Neural cell (in vitro differentiated cells): ENCODE data around the gene C16orf74. TPM values are rescaled to one million over a fixed set of nuclear protein-coding genes. Genes with fewer than 3 reads are reported as not detected.

Experiments used
- H2AFZ ChIP-seq: fragments of 200-600, 300-800 bp; sonication (generic), shearing (Covaris generic); 2 replicates; pipeline ENCODE4 v1.6.0; 2014; ENCODE audit warnings: low read depth, mild to moderate bottlenecking, antibody characterized with exemption, low read length, moderate library complexity
- H3F3A ChIP-seq: fragments of 200-600 bp; shearing (Covaris generic); 2 replicates; pipeline ENCODE4 v1.6.1; 2016; ENCODE audit warnings: mild to moderate bottlenecking, moderate library complexity, mixed read lengths, antibody characterized with exemption, low read length; ENCODE audit not compliant: insufficient read depth, poor library complexity, severe bottlenecking
- H3K27ac ChIP-seq: fragments of 200-600, 300-800 bp; sonication (generic), shearing (Covaris generic); 2 replicates; pipeline ENCODE4 v1.5.1; 2014; ENCODE audit warnings: mild to moderate bottlenecking, low read length, moderate library complexity
- H3K27me3 ChIP-seq: fragments of 300-800, 200-600 bp; sonication (generic), shearing (Covaris generic); 2 replicates; pipeline ENCODE4 v1.6.0; 2014; ENCODE audit warnings: mild to moderate bottlenecking, low read depth, low read length, moderate library complexity; ENCODE audit not compliant: insufficient read depth
- H3K36me3 ChIP-seq: fragments of 300-800, 200-600 bp; sonication (generic), shearing (Covaris generic); 2 replicates; pipeline ENCODE4 v1.5.1; 2014; ENCODE audit warnings: mild to moderate bottlenecking, antibody characterized with exemption, low read length, moderate library complexity; ENCODE audit not compliant: insufficient read depth
- H3K4me2 ChIP-seq: fragments of 300-800, 200-600 bp; sonication (generic), shearing (Covaris generic); 2 replicates; pipeline ENCODE4 v1.6.0; 2014; ENCODE audit warnings: mild to moderate bottlenecking, low read length
- H3K4me3 ChIP-seq: fragments of 300-800, 200-600 bp; sonication (generic), shearing (Covaris generic); 2 replicates; pipeline ENCODE4 v1.5.1; 2014; ENCODE audit warnings: mild to moderate bottlenecking, low read length, moderate library complexity
- H3K79me2 ChIP-seq: fragments of 200-600 bp; shearing (Covaris generic); replicated peaks from 2 replicates; pipeline ENCODE4 v1.6.0; 2014; ENCODE audit warnings: mild to moderate bottlenecking, low read length, moderate library complexity; ENCODE audit not compliant: insufficient read depth
- H3K9ac ChIP-seq: fragments of 300-800, 200-600 bp; sonication (generic), shearing (Covaris generic); 2 replicates; pipeline ENCODE4 v1.6.1; 2016; ENCODE audit warnings: mild to moderate bottlenecking, low read length, mixed read lengths
- H3K9me2 ChIP-seq: fragments of 200-600 bp; shearing (Covaris generic); 2 replicates; pipeline ENCODE4 v1.6.1; 2016; ENCODE audit warnings: mild to moderate bottlenecking, low read length, mixed read lengths; ENCODE audit not compliant: insufficient read depth
- H3K9me3 ChIP-seq: fragments of 200-600, 300-800 bp; sonication (generic), shearing (Covaris generic); 2 replicates; pipeline ENCODE4 v1.6.1; 2016; ENCODE audit warnings: mild to moderate bottlenecking, mixed run types, low read length, moderate library complexity, mixed read lengths
- H4K20me1 ChIP-seq: fragments of 200-600 bp; shearing (Covaris generic); 2 replicates; pipeline ENCODE4 v1.6.1; 2016; ENCODE audit warnings: mild to moderate bottlenecking, mixed run types; ENCODE audit not compliant: insufficient read depth
- EP300 ChIP-seq: fragments of 450-650 bp; conservative IDR thresholded peaks from 2 replicates; pipeline ENCODE4 v1.6.1; 2014; ENCODE audit warnings: antibody characterized with exemption, mild to moderate bottlenecking, moderate library complexity; ENCODE audit not compliant: poor library complexity, severe bottlenecking
- EZH2 ChIP-seq: fragments of 200-600, 300-800 bp; shearing (Covaris generic), sonication (generic); IDR thresholded peaks from 2 replicates; pipeline ENCODE4 v1.6.1; 2014; ENCODE audit warnings: antibody characterized with exemption, low read length, borderline replicate concordance, mild to moderate bottlenecking; ENCODE audit not compliant: insufficient read depth, poor library complexity, severe bottlenecking
- MXI1 ChIP-seq: fragments of 450-650 bp; conservative IDR thresholded peaks from 2 replicates; pipeline ENCODE4 v1.6.1; 2014; ENCODE audit warnings: antibody characterized with exemption, mild to moderate bottlenecking; ENCODE audit not compliant: poor library complexity, severe bottlenecking
- POLR2AphosphoS5 ChIP-seq: IDR thresholded peaks from 2 replicates; pipeline ENCODE4 v1.6.1; 2012
- RAD21 ChIP-seq: fragments of 450-650 bp; conservative IDR thresholded peaks from 2 replicates; pipeline ENCODE4 v1.6.1; 2014; ENCODE audit warnings: antibody characterized with exemption, mild to moderate bottlenecking, moderate library complexity
- SMC3 ChIP-seq: fragments of 450-650 bp; conservative IDR thresholded peaks from 2 replicates; pipeline ENCODE4 v1.6.1; 2014; ENCODE audit warnings: antibody characterized with exemption, mild to moderate bottlenecking, moderate library complexity; ENCODE audit not compliant: poor library complexity
- TAF1 ChIP-seq: IDR thresholded peaks from 2 replicates; pipeline ENCODE4 v1.6.1; 2012; ENCODE audit warnings: low read depth
- polyA plus RNA-seq: library from polyadenylated mRNA; depleted of rRNA; stranded (reverse); fragments of >200 nt; gene quantifications from 2 replicates; pipeline ENCODE4 v1.2.3, GENCODE V29; 2014
- TF ChIP-seq, protein P1 (sequence below): IDR thresholded peaks from 2 replicates; pipeline ENCODE4 v1.6.1; 2012; ENCODE audit warnings: borderline replicate concordance
- TF ChIP-seq, protein P2 (sequence below): fragments of 450-650 bp; IDR thresholded peaks from 2 replicates; pipeline ENCODE4 v1.5.1; 2014; ENCODE audit warnings: antibody characterized with exemption, mild to moderate bottlenecking, moderate library complexity; ENCODE audit not compliant: poor library complexity, severe bottlenecking

C16orf74 gene
- polyA plus RNA-seq, 1 donor from 2014 or later = not detected

DNA sequence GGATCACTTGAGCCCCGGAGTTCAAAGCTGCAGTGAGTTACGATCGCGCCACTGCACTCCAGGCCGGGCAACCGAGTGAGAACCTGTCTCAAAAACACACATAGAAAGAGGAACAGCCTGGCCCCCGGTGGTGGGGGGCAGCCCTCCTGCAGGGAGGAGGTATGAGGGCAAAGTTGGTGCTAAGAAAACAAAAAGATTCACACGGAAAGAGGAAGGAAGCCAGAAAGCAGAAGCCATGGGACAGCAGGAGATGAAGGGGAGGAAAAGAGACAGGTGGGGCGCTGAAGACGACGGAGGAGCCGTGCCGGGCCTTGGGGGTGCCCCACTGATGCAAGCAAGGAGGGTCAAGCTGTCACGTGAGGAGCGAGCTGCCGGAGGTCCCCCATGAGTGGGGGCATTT lies 8.2 kb upstream of the C16orf74 start:
- Histone ChIP-seq H3K4me2 (no peak overlapping the region), H2AFZ (no peak overlapping the region), H3K27me3 (no peaks in the 10 kb centered on the region), H3K9me2 (no peaks in the 10 kb centered on the region), H3K36me3 (no peaks in the 10 kb centered on the region), H3F3A (no peaks in the 10 kb centered on the region), H3K79me2 (no peaks in the 10 kb centered on the region), H3K27ac (no peak overlapping the region), H3K9me3 (no peaks in the 10 kb centered on the region), H3K9ac (no peak overlapping the region), H4K20me1 (no peaks in the 10 kb centered on the region), H3K4me3 (no peak overlapping the region)
- TF ChIP-seq MXI1 = no peak
- TF ChIP-seq EZH2 = no peak
- TF ChIP-seq SMC3 = no peak
- TF ChIP-seq POLR2AphosphoS5 = no peak
- TF ChIP-seq, protein P1, sequence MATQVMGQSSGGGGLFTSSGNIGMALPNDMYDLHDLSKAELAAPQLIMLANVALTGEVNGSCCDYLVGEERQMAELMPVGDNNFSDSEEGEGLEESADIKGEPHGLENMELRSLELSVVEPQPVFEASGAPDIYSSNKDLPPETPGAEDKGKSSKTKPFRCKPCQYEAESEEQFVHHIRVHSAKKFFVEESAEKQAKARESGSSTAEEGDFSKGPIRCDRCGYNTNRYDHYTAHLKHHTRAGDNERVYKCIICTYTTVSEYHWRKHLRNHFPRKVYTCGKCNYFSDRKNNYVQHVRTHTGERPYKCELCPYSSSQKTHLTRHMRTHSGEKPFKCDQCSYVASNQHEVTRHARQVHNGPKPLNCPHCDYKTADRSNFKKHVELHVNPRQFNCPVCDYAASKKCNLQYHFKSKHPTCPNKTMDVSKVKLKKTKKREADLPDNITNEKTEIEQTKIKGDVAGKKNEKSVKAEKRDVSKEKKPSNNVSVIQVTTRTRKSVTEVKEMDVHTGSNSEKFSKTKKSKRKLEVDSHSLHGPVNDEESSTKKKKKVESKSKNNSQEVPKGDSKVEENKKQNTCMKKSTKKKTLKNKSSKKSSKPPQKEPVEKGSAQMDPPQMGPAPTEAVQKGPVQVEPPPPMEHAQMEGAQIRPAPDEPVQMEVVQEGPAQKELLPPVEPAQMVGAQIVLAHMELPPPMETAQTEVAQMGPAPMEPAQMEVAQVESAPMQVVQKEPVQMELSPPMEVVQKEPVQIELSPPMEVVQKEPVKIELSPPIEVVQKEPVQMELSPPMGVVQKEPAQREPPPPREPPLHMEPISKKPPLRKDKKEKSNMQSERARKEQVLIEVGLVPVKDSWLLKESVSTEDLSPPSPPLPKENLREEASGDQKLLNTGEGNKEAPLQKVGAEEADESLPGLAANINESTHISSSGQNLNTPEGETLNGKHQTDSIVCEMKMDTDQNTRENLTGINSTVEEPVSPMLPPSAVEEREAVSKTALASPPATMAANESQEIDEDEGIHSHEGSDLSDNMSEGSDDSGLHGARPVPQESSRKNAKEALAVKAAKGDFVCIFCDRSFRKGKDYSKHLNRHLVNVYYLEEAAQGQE = no peak
- TF ChIP-seq, protein P2, sequence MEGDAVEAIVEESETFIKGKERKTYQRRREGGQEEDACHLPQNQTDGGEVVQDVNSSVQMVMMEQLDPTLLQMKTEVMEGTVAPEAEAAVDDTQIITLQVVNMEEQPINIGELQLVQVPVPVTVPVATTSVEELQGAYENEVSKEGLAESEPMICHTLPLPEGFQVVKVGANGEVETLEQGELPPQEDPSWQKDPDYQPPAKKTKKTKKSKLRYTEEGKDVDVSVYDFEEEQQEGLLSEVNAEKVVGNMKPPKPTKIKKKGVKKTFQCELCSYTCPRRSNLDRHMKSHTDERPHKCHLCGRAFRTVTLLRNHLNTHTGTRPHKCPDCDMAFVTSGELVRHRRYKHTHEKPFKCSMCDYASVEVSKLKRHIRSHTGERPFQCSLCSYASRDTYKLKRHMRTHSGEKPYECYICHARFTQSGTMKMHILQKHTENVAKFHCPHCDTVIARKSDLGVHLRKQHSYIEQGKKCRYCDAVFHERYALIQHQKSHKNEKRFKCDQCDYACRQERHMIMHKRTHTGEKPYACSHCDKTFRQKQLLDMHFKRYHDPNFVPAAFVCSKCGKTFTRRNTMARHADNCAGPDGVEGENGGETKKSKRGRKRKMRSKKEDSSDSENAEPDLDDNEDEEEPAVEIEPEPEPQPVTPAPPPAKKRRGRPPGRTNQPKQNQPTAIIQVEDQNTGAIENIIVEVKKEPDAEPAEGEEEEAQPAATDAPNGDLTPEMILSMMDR = no peak

DNA sequence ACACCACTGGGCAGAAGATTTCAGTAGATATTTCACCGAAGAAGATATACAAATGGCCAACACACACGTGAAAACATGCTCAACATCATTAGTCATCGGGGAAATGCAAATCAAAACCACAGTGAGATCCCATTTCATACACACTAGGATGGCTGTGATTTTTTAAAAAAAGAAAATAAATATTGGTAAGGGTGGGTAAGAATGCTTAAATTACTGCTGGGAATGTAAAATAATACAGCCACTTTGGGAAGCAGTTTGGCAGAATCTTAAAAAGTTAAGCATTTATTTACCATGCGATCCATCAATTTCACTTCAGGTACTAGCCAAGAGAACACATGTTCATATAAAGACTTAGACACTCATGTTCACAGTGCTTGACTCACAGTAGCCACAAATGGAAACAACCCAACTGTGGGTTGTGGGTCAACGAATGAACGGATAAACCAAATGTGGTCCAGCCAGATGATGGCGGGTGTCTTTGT lies 6.5 kb upstream of the C16orf74 start:
- no peak for TF ChIP-seq MXI1
- no peaks in the 10 kb centered on the region for H3K79me2 ChIP-seq

DNA sequence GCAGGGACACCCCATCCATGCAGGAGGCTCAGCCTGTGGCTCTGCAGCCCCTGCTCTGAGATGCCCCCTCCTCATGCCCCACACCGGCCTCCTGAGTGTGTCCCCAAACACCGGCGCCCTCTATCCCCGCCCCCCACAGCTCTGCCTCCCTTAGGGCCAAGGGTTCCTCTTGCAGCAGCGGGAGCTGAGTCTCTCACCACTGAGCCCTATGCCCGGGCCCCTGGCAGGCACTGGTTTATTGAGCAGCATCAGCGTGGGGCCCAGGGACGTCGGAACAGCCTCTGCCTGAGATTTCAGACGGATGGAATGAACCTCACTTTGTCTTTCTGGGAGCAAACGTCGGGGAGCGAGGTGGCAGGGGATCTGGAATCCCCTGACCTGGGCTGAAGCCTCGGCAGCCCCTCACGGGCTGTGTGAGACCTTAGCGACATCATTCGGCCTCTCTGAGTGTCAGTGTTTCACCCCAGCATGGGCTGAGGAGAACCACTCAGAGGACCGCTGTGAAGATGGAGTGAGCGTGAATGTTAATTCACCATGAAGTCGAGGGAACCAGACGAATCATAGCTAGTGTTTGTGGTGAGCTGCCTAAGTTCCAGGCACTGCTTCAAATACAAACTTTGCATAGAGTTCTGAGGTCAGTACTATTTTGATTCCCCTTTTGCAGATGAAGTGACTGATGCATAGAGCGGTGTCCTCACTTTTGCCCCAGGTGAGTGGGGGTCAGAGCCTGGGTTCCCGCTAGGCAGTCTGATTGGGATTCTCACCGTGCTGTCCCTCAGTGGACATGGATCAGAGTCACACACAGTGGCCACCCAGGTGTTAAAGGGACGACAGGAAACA lies 5.3 kb upstream of the C16orf74 start:
- Histone ChIP-seq H3K9me3 (no peaks in the 10 kb centered on the region), H3K4me3 (no peak overlapping the region), H3F3A (no peaks in the 10 kb centered on the region), H3K9me2 (no peaks in the 10 kb centered on the region), H3K36me3 (no peaks in the 10 kb centered on the region), H3K27ac (no peak overlapping the region), H4K20me1 (no peaks in the 10 kb centered on the region), H3K27me3 (peaks cover 15% of the 10 kb centered on the region), H3K4me2 (no peak overlapping the region), H2AFZ (no peak overlapping the region), H3K9ac (no peak overlapping the region), H3K79me2 (no peaks in the 10 kb centered on the region)
- TF ChIP-seq, protein P2 = no peak
- TF ChIP-seq POLR2AphosphoS5 = no peak
- no peak for TF ChIP-seq SMC3
- TF ChIP-seq MXI1 = no peak
- no peak for TF ChIP-seq TAF1
- TF ChIP-seq RAD21 = no peak
- TF ChIP-seq EP300 = no peak
- no peak for TF ChIP-seq EZH2

More for the DNA sequence above, 6.5 kb upstream of the C16orf74 start:
- Histone ChIP-seq H3K4me3 (no peak overlapping the region), H3K9me3 (no peaks in the 10 kb centered on the region), H4K20me1 (no peaks in the 10 kb centered on the region), H3K9me2 (no peaks in the 10 kb centered on the region), H3F3A (no peaks in the 10 kb centered on the region), H3K4me2 (no peak overlapping the region), H3K27ac (no peak overlapping the region), H3K36me3 (no peaks in the 10 kb centered on the region), H2AFZ (no peak overlapping the region), H3K9ac (no peak overlapping the region), H3K27me3 (peaks cover 3% of the 10 kb centered on the region)
